RWPE2 (cell line): ENCODE measurements around the gene MS4A6A.
A peak's percentile ranks its signal among the peaks of the same experiment; 100 is the strongest.

Experiments
- ATAC-seq: fragments of 200-7000 bp; cut with Tn5 transposase; 3 replicates; pipeline ENCODE4 v1.9.1; 2021; ENCODE audit warnings: low read depth
- DNase-seq: peaks from one replicate; pipeline ENCODE4 v3.0.0-alpha.2; 2020; ENCODE audit warnings: low spot score
- H3K27ac ChIP-seq: fragments of 450-650 bp; 2 replicates; pipeline ENCODE4 v1.5.1; 2017; ENCODE audit warnings: mild to moderate bottlenecking; ENCODE audit not compliant: poor library complexity, severe bottlenecking
- H3K27me3 ChIP-seq: fragments of 250-450 bp; sonication (Bioruptor Pico); 2 replicates; pipeline ENCODE4 v1.5.1; 2021; ENCODE audit warnings: mild to moderate bottlenecking, moderate library complexity; ENCODE audit not compliant: insufficient read depth, poor library complexity, severe bottlenecking
- H3K36me3 ChIP-seq: fragments of 250-450 bp; sonication (Bioruptor Pico); 2 replicates; pipeline ENCODE4 v1.5.1; 2020; ENCODE audit warnings: low read depth, mild to moderate bottlenecking, moderate library complexity
- H3K4me1 ChIP-seq: fragments of 250-450 bp; sonication (Bioruptor Pico); 2 replicates; pipeline ENCODE4 v1.5.1; 2021; ENCODE audit warnings: mild to moderate bottlenecking, moderate library complexity; ENCODE audit not compliant: insufficient read depth, poor library complexity, severe bottlenecking
- H3K4me3 ChIP-seq: fragments of 250-450 bp; sonication (Bioruptor Pico); 2 replicates; pipeline ENCODE4 v1.5.1; 2021; ENCODE audit warnings: mild to moderate bottlenecking, moderate library complexity; ENCODE audit not compliant: severe bottlenecking
- H3K9me3 ChIP-seq: fragments of 250-450 bp; sonication (Bioruptor Pico); 2 replicates; pipeline ENCODE4 v1.5.1; 2021; ENCODE audit warnings: mild to moderate bottlenecking, moderate library complexity; ENCODE audit not compliant: severe bottlenecking
- TF ChIP-seq, protein P1 (sequence below): fragments of 450-650 bp; IDR thresholded peaks from one replicate; pipeline ENCODE4 v1.5.1; 2017; ENCODE audit warnings: mild to moderate bottlenecking, moderate library complexity; ENCODE audit not compliant: poor library complexity, severe bottlenecking

The MS4A6A gene

DNA sequence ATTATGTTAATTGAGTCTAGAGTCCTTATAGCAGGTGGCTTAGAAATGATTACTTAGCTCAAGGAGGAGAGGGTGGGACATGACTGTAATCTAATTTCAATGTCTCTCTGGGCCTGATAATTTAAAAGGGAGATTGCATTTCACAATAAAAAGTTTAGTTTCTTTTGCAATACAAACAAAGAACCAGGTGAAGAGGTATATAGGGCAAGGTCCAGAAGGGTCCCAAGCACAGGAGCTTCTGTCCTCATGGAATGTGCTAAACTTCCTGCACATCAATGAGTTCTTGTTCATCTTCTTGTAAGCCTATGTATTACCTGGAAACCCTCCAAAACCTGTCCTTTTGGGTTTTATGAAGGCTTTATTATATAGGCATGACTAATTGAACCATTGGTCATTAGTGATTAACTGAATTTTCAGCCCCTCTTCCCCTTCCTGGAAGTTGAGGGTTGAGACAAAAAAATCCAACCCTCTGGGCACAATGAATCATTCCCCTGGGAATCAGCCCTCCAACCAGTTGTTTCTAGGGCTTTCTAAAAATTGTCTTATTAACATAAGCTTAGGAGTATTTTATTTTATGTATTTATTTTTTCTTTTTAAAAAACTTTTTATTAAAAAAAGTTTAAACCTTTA lies 56.8 kb downstream of the MS4A6A start:
- H3K9me3 ChIP-seq, result no peaks in the 10 kb centered on the region
- peak overlapping the region; percentile 74 for H3K27ac ChIP-seq
- TF ChIP-seq, protein P1, sequence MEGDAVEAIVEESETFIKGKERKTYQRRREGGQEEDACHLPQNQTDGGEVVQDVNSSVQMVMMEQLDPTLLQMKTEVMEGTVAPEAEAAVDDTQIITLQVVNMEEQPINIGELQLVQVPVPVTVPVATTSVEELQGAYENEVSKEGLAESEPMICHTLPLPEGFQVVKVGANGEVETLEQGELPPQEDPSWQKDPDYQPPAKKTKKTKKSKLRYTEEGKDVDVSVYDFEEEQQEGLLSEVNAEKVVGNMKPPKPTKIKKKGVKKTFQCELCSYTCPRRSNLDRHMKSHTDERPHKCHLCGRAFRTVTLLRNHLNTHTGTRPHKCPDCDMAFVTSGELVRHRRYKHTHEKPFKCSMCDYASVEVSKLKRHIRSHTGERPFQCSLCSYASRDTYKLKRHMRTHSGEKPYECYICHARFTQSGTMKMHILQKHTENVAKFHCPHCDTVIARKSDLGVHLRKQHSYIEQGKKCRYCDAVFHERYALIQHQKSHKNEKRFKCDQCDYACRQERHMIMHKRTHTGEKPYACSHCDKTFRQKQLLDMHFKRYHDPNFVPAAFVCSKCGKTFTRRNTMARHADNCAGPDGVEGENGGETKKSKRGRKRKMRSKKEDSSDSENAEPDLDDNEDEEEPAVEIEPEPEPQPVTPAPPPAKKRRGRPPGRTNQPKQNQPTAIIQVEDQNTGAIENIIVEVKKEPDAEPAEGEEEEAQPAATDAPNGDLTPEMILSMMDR, result no peak
- H3K36me3 ChIP-seq, result no peaks in the 10 kb centered on the region
- ATAC-seq (peak; percentile 74), DNase-seq (no peak)
- no peaks in the 10 kb centered on the region for H3K27me3 ChIP-seq
- H3K4me3 ChIP-seq, result no peak overlapping the region
- peaks cover 22% of the 10 kb centered on the region for H3K4me1 ChIP-seq

DNA sequence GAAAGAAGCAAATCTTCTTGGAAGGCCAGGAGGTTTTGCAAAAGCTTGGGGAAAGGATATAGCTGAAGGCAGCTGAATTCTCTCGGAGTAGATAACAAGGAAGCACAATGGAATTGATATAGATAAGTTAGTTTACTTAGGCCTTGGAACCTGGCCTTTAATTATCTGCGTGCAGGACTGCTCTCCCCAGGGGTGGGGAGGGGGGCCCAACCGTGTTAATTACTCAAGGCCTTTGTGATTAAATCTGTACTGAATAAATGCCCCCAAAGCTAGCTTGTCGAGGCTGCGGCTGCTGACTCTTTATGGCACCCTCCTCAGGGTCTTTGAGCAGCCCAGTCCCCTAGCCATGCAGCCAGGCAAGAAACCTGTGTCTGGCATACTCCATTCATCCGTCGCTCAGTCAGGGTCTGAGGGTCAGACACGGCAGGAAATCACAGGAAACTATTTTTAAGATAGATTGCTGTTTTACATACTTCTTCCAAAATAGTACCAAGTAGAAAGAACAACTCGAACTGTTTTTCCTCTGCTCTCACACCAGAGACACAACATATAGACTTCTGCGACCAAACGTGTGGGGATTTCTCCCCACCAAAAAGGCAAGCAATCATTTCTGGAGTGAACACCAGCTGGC lies 58.0 kb downstream of the MS4A6A start:
- H3K36me3 ChIP-seq, result no peaks in the 10 kb centered on the region
- no peaks in the 10 kb centered on the region for H3K27me3 ChIP-seq
- TF ChIP-seq, protein P1, result no peak
- H3K27ac ChIP-seq, result peak overlapping the region; percentile 74
- H3K9me3 ChIP-seq, result no peaks in the 10 kb centered on the region
- H3K4me1 ChIP-seq, result peaks cover 22% of the 10 kb centered on the region
- DNase-seq (no peak), ATAC-seq (no peak)
- no peak overlapping the region for H3K4me3 ChIP-seq
